ENCODE results near the gene FRMPD1.

The FRMPD1 gene

GRCh38 chr9:37683531-37684371, 33.0 kb downstream of the FRMPD1 start:
- no peak for DNase-seq

DNA sequence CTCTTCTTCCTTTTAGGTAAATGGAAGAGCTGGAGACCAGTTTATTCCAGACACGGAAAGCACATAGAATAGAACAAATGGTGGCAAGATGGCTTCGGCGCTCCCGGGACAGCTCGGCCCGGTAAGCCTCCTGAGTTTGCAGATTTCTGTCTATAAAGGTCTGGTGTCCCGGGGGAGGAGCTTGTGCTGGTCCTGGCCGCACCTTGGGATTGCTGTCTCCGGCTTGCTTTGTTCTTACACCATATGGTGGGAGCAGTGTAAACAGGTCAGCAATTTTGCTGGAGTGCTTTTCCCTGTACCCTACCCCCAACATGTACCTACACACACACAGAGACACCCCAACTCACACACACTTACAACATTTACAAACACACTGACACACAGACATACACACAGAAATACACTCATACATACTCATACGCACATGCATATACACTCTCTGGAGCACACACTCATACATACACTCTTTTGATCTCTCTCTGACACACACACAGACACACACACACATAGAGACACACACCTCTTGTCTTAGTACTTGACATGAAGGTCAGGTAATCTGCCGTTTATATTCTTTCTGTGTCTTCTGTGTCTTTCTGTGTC, 42.0 kb downstream of the FRMPD1 start:
- DNase-seq: no peak

DNA sequence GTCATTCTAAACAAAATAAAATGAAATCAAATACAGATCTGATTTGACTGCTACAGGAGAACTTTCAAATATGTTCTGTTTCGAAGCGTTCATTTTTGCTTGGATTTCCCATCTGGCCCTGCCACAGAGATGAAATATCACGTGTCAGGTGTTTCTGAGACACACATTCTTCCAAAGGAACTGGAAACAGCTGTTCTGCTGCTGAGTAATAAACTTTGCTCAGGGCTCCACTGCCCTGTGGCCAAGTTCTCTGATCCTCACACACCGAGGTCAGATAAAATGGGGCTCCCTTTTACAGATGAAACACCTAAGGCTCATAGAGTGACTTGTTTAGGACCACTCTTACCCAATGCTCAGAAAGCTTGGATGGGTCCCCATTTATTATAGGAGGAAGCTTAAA, 42.5 kb downstream of the FRMPD1 start:
- no peak for DNase-seq

DNA sequence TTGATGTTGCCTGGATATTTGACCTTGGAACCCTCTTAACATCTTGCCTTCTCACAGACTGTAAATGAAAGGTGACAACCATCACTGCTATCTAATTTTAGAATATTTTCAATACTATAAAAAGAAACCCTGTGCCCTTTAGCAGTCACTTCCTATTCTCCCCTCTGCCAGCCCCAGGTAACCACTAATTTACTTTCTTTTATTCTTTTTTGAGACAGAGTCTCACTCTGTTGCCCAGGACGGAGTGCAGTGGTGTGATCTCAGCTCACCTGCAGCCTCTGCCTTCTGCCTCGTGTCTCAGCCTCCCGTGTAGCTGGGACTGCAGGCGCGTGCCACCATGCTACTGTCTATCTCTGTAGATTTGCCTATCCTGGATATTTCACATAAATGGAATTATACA, 43.6 kb downstream of the FRMPD1 start:
- DNase-seq: no peak

DNA sequence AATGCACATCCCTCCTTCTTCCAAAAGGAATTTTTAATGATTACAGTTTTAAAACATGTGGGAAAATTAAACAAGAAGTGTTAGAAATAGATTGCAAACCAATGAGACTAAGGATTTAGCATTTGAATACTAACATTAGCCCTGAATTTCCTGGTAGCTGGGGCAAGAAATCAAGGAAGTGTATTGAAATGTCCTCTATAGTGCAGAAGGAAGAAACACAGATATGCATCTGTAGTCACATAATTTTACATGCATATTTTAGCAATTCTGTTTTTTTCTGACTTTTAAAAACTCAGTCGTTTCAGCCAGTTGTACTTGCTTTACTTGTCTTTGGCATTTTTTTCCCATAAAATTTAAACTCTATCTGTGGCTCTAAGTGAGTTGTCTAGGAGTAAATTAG, 45.8 kb downstream of the FRMPD1 start:
- DNase-seq: no peak

DNA sequence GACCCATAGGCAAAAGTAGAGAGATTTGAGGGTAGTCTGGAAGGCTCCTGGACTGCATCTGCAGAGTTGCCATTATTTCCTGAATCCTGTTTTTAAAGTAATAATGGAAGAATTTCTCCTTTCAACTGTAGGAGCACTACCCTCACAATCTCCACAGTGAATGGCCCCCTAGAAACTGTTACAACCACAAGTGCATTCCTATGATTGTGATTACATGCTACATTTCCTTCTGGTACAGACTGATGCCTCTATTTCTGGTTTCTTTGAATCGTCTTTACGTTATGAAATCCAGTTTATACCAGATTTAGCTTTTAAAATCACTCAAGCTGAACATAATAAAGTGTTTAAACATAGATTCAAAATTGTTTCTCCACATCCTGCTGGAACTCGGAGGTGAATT, 49.4 kb downstream of the FRMPD1 start:
- no peak for DNase-seq

- DNase-seq: no peak
Observed at GRCh38 chr9:37700900-37701299, 50.1 kb downstream of the FRMPD1 start.

DNA sequence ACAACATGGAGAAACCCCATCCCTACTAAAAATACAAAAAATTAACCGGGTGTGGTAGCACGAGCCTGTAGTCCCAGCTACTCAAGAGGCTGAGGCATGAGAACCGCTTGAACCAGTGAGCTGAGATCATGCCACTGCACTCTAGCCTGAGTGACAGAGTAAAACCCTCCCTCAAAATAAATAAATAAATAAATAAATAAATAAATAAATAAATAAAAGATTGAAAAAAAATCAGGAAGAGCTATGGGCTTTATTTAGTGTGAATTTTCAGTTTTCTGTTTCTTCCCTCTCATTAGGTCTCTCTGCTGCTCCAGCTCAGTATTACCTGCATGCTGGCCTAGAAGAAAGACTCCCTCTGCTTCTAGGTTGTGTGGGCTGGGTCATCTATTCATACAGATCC, 55.0 kb downstream of the FRMPD1 start:
- no peak for DNase-seq

DNA sequence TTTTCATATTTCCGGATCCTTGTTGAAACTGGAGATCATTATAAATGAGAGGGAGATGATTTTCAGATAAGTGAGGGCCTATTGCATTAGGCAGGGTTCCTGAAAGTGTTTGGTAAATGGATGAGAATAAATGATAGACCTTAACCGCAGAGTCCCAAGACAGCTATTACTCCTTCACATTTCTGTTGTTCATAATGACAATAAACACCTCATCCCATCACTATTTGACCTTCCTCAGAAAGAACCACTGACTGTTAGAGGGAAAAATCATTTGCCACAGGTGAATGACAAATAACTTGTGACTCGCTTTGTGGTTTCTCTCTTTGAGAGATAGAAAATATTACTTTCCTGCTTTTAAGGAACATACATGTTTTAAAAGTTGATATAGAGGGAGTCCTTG, 55.5 kb downstream of the FRMPD1 start:
- DNase-seq: no peak

DNA sequence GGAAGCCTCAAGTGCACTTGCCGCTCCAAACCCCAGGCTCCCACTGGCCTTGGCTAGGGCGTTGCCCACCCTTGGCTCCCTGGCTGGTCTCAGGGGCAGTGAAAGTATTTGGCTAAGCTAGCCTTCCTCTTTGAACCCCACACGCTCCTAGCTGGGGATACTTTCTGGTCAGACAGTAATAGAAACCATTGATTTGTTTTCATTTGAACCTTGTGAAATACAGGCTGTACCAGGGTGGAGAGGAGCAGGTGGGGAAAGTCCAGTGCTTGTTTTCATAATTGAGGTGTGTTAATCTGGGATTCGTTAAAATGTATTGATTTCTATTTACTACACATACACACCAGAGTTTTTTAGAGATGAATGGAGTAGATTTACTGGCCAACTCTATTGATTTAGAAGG, 57.0 kb downstream of the FRMPD1 start:
- DNase-seq: no peak

DNA sequence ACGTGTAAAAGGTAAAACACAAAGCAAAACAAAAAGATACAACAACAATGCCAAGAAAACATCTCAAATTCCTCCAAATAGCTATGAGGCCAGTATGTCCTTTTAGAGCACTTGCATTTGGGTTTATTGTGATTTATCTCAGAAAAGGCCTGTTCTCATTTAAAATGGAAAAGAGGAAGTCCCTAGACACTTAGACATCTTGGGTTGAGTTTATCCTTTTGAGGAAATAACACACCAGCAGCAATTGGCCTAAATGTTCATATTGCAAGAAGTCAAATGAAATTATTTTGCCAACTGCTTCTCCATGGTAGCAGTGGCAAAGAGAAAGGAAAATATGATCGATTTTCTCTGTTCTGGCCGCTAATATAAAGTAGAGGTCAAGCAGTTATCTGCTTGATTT, 59.3 kb downstream of the FRMPD1 start:
- no peak for DNase-seq

GRCh38 chr9:37715260-37715659, 64.5 kb downstream of the FRMPD1 start:
- DNase-seq: no peak

DNA sequence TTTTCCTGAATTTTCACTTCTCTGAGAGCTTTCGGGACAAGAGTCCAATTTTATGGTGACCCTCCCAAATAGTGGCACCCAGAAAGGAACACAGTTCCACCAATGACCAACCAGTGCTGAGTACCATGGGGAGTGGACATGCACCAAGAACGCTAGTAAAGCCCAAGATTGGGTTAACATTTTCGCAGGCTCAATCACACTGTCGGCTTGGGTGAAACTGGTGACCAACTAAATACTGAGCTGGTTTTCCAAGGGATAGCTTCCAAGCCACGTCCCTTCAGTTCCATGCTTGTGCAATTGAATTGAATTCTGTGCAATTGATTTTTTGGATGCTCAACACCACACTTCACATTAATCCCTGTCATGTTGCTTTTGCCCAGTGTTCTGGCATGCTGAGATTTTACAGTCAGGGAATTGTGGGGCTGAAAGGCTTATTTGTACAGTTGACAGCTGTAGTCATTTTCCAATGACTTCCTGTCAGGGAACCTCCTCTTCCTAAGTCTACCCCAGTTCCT, 65.3 kb downstream of the FRMPD1 start:
- DNase-seq: no peak

DNA sequence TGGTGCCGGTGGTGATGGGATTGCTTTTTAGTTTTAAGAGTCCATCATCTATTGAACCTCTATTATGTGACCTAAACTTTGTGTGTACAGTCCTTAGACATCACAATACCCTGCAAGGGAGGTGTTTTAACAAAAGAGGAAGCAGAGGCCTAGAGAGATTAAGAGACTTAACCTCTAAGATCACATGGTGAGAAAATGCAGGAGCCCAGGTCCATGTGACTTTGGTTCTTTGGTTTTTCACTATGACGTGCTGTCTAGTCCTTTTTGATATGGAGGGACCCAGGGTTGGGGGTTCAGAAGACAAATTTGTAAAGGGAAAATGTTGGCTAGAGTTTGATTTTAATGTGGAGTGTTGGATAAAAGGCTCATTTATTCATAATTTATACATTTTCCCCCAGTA, 68.8 kb downstream of the FRMPD1 start:
- no peak for DNase-seq

DNA sequence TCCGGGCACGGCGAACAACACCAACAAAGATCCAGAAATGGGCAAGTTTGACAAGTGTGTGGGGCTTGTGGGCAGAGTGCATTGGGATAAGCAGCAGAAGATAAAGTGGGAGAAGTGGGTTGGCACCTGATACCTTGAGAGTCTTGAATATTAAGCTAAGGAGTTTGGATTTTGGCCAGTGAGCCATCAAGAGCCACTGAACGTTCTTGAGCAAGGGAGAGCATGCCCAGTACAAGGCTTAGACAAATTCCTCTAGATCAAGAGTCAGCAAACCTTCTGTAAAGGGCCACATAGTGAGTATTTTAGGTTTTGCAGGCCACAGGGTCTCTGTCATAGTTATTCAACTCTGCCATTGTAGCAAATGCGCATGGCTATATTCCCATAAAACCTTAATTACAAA, 76.3 kb downstream of the FRMPD1 start:
- DNase-seq: no peak

DNA sequence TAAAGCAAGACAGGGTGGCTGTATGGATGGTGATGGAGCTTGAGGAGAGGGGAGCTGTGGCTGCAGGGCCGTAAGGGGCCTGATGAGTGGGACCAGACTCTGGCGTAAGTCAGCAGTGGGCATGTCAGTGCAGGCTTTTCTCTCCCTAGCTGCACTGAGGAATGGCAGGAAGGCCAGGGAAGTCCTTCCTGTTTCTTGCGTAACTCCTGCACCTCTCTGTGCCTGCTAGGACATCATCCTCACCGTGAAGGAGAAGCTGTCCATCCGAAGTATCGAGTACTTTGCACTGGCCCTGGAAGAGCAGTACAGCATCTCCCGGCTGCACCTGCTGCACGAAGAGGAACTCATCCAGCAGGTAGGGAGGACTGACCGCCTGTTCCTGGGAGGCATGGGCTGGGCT, 78.7 kb downstream of the FRMPD1 start:
- no peak for DNase-seq

- no peak for DNase-seq
Observed at GRCh38 chr9:37730256-37730655, 79.5 kb downstream of the FRMPD1 start.

DNA sequence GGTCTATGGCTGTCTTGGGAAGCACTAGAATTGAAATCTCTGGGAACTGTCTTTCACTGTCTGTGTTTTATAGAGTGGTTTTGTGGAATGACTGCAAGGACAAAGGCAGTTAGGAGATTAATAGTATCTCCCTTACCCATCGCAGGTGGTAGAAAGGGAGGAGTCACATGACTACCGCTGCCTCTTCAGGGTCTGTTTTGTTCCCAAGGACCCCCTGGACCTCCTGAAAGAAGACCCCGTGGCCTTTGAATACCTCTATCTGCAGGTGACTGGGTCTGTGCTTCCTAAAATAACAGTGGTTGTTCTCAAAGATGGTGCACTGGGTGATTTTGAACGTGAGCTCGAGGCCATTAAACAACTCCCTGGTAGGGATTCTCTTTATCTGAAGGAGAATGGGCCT, 80.1 kb downstream of the FRMPD1 start:
- DNase-seq: no peak

GRCh38 chr9:37732086-37732741, 81.5 kb downstream of the FRMPD1 start:
- DNase-seq: no peak

GRCh38 chr9:37732952-37733351, 82.2 kb downstream of the FRMPD1 start:
- no peak for DNase-seq

DNA sequence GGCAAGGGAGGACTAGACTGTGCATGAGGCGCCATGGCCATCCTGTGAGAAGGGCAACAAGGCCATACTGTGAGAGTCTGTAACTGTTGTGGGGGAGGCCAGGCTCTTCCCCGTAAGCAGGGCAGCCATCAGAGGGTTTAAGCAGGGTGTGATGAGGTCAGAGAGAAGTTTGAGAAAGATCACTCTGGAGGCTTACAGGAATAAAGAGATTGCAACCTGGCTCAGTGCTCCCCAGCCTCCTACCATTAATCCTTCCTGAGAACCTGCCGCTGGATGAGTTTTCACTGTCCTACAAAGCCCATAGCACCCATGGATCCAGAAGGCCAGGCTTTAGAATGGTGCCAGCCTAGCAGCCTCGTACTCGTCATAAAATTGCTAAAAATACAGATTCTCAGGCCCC, 88.5 kb downstream of the FRMPD1 start:
- DNase-seq: no peak

DNA sequence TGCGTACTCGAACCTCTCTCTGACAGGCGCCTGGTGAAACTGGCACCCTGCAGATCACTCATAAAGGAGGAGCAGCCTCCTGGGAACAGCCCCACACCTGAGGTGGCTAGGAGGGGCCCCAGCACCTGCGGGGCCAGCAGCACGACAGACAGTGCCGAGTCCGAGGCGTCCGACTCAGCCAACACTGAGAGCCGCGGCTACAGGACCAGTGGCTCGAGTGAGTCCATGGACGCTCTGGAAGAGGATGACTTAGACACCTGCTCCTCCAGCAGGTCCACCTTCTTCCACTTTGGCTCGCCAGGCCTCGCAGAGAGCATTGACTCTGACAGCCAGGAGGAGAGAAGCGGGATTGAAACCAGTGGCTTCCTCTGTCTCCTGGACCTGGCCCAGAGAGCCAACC, 89.4 kb downstream of the FRMPD1 start:
- DNase-seq: no peak

DNA sequence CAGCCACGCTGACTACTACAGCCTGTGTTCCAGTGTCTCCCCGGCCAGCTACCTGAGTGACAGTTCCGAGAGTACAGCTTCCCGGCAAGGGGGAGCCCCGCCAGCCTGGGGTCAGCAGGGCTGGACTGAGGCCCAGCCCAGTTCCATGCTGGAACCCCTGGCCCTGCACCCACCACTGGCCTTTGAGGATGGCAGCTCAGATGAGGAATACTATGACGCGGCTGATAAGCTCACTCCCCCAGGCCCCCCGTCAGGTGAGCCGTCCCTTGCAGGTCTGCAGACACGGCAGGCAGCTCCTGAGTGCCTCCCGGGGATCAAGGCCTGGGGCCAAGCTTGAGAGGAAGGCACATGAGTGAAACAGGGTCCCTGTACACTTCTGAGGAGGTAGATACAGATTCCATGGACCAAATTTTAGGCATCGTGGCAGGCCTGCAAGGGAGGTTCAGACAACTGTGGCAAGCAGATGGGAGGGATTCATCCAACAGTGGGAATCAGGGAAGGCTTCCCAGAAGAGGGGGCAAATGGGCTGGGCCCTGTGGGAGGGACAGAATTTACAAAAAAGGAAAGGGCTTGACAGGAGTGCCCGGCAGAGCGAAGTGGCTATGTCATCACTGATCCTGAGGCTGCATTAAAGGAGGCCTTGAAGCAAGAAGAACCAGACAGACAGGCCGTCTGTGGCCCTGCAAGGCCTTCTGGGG, 90.0 kb downstream of the FRMPD1 start:
- no peak for DNase-seq

Measured in activated CD4-positive, alpha-beta T cell treated with anti-CD3 and anti-CD28 coated beads for 48 hours (primary cell).